Activated CD8-positive, alpha-beta memory T cell treated with anti-CD3 and anti-CD28 coated beads, Interleukin-2, amount 50 U/mL, for 24 hours (primary cell): Measurements from ENCODE around the gene KLHL18.
"Not testable (repeated sequence)": the region's sequence is repeated elsewhere in the genome, so short reads cannot be mapped to it uniquely, and the experiment has no call there.

Experiments
- DNase-seq: peaks from one replicate; pipeline ENCODE4 v3.0.0-alpha.2; 2020; ENCODE audit errors: extremely low read depth

Gene KLHL18

GRCh38 chr3:47282424-47283192 is at the start of gene KLHL18, which contains the start of gene KIF9:
TSS of gene KLHL18 (plus strand) at chr3:47282944. CDS start at chr3:47282966, 22 bp downstream.
TSS of gene KIF9 (minus strand) at chr3:47282799. CDS start at chr3:47277374, 5,425 bp downstream.
- peak; percentile 95 for DNase-seq

- DNase-seq = no peak
These were observed 44.7 kb upstream of the KLHL18 start for GRCh38 chr3:47238017-47238416.

- DNase-seq = no peak
These were observed 42.8 kb upstream of the KLHL18 start for GRCh38 chr3:47239929-47240328.

GRCh38 chr3:47243419-47244147 is 39.2 kb upstream of the KLHL18 start:
- no peak for DNase-seq

GRCh38 chr3:47244531-47245100 is 38.1 kb upstream of the KLHL18 start:
- DNase-seq = no peak

- DNase-seq = no peak
These were observed 37.5 kb upstream of the KLHL18 start for GRCh38 chr3:47245271-47245670.

- DNase-seq = no peak
These were observed 35.3 kb upstream of the KLHL18 start for GRCh38 chr3:47247131-47248064.

GRCh38 chr3:47250309-47251060 is 32.3 kb upstream of the KLHL18 start:
- DNase-seq = no peak

GRCh38 chr3:47251085-47251484 is 31.7 kb upstream of the KLHL18 start:
- not testable (repeated sequence) for DNase-seq

GRCh38 chr3:47251689-47252088 is 31.1 kb upstream of the KLHL18 start:
- DNase-seq = no peak

GRCh38 chr3:47256331-47256730 is 26.4 kb upstream of the KLHL18 start:
- DNase-seq = not testable (repeated sequence)

GRCh38 chr3:47259114-47259513 is 23.6 kb upstream of the KLHL18 start:
- no peak for DNase-seq

GRCh38 chr3:47260605-47261004 is 22.1 kb upstream of the KLHL18 start:
- no peak for DNase-seq

- DNase-seq = no peak
These were observed 21.4 kb upstream of the KLHL18 start for GRCh38 chr3:47261301-47261700.

GRCh38 chr3:47265008-47265407 is 17.7 kb upstream of the KLHL18 start:
- DNase-seq = no peak

- no peak for DNase-seq
These were observed 16.9 kb upstream of the KLHL18 start for GRCh38 chr3:47265725-47266428.

GRCh38 chr3:47266709-47267489 is 15.8 kb upstream of the KLHL18 start:
- no peak for DNase-seq

GRCh38 chr3:47267490-47267824 is 15.3 kb upstream of the KLHL18 start:
- no peak for DNase-seq

GRCh38 chr3:47270526-47270925 is 12.2 kb upstream of the KLHL18 start:
- no peak for DNase-seq

- no peak for DNase-seq
These were observed 9.2 kb upstream of the KLHL18 start for GRCh38 chr3:47273564-47273963.
